Ramos (cell line): ENCODE data around the gene BABAM1.
"Not testable (repeated sequence)": the region's sequence is repeated elsewhere in the genome, so short reads cannot be mapped to it uniquely, and the experiment has no call there.

Experiments
- in situ Hi-C: fragments of 300-500 bp; cut with MboI; formaldehyde crosslinking; loops from one replicate; pipeline ENCODE4 v1.14.3; 2022; ENCODE audit warnings: low sequenced_read_pairs; ENCODE audit not compliant: unreplicated experiment

Gene BABAM1

GRCh38 chr19:17266589-17266974, 661 bp upstream of the BABAM1 start:
- in situ Hi-C loops = no loop called here

DNA sequence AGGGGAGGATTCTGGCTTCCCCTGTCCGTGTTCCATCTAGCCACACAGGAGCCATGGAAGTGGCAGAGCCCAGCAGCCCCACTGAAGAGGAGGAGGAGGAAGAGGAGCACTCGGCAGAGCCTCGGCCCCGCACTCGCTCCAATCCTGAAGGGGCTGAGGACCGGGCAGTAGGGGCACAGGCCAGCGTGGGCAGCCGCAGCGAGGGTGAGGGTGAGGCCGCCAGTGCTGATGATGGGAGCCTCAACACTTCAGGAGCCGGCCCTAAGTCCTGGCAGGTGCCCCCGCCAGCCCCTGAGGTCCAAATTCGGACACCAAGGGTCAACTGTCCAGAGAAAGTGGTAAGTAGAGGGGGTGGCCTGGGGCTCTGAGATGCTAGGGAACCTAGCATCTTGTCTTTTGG, 1.5 kb downstream of the BABAM1 start:
- in situ Hi-C loops = no loop called here

DNA sequence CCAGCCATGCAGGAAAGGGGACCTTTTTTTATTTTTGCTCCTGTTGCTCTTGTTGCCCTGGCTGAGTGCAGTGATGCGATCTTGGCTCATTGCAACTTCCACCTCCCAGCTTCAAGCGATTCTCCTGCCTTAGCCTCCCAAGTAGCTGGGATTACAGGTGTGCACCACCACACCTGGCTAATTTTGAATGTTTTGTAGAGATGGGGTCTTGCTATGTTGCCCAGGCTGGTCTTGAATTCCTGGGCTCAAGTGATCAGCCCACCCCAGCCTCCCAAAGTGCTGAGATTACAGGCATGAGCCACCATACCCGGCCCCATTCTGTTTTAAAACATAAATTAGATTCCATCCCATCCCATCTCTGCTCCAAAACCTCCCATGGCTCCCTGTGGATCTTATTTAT, 7.6 kb downstream of the BABAM1 start:
- in situ Hi-C loops = not testable (repeated sequence)

DNA sequence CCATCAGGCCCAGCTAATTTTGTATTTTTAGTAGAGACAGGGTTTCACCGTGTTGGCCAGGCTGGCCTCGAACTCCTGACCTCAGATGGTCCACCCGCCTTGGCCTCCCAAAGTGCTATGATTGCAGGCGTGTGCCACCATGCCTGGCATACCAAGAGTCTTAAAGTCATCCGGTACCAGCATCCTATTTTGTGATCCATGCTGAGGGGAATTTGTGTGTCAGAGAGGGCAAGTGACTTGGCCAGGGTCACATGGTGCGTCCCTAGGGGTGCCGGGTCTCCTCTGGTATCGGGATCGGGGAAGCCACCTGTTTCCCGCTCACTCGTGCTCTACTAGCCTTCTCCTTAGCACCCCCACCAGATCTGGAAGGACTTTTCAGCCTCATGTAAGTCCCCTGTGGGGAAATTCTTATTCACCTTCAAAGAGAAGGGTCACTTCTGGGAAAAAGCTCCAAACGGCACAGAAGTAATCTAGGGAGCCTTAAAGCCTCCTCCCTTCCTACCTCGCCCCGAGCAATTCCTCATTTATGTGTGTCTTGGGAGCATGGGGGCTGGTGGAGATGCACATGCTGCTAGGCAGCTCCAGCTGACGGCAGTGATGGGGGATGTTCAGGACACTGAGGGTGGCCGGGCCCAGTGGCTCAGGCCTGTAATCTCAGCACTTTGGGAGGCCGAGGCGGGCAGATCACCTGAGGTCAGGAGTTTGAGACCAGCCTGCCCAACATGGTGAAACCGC, 8.4 kb downstream of the BABAM1 start:
- in situ Hi-C loops = no loop called here

DNA sequence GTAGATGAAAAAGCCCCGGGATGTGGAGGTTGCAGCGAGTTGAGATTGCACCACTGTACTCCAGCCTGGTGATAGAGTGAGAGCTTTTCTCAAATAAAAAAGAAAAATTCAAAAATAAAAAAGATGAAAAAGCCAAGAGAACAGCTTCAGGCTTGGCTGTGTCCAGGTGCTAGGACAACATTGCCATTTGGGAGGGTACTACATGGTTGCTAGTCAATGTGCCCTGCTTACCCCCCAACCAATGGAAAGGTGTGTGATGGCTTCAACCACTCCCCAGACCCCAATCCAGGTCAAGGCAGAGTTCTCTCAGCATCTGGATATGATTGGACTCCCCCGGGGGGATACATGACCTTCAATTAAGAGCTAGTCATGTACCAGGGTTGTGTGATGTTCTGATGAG, 12.2 kb downstream of the BABAM1 start:
- in situ Hi-C loops = no loop called here

DNA sequence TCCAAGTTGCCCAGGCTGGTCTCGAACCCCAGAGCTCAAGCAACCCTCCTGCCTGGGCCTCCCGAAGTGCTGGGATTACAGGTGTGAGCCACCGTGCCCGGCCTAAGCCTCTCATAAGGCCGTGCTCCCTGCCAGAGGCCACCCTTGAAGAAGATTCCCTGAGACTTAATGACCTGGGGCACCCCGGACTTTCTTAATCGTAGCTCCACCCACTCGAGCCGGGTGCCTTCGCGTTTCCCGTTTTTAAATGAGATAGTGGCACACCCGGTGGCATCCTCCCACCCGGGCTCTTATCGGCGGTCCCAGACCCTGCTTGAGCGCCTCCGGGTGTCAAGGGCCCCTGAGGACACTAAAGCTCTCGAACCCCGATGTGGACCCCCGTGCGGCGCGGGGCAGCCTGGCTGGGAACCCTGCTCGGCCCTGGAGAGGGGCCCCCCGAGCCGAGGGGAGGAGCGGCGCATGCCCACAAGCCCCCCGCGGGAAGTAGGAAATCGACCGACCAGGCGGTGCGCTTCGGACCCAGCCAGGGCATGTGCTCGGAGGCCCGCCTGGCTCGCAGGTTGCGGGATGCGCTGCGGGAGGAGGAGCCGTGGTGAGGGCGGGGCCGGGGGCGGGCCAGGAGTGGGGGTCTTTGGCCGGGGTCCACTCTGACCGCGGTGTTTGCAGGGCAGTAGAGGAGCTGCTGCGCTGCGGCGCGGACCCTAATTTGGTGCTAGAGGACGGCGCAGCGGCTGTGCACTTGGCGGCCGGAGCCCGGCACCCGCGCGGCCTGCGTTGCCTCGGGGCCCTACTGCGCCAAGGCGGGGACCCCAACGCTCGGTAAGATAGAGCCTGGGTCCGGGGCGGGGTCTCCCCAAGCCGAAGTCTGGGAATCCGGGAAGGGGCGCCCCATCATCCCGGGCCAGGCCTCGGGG, 14.4 kb downstream of the BABAM1 start, which contains the start of gene ANKLE1:
Gene ANKLE1 (plus strand): TSS at position 511 of the 914 bp plus-strand sequence. CDS start 20 bp downstream, at position 531.
- in situ Hi-C loops = no loop called here

GRCh38 chr19:17282488-17283125, 15.4 kb downstream of the BABAM1 start:
- in situ Hi-C loops = no loop called here

GRCh38 chr19:17283504-17283996, 16.3 kb downstream of the BABAM1 start:
- in situ Hi-C loops = no loop called here

GRCh38 chr19:17285415-17286135, 18.3 kb downstream of the BABAM1 start:
- in situ Hi-C loops = loop anchor here (5.0 kb wide), 1 partner anchor 218 kb away; no protein-coding TSS in a partner anchor

- in situ Hi-C loops = loop anchor here (5.0 kb wide), 1 partner anchor 219 kb away; no protein-coding TSS in a partner anchor
Observed at GRCh38 chr19:17286263-17286662, 19.0 kb downstream of the BABAM1 start.

GRCh38 chr19:17286752-17287151, 19.5 kb downstream of the BABAM1 start:
- in situ Hi-C loops = loop anchor here (5.0 kb wide), 1 partner anchor 219 kb away; no protein-coding TSS in a partner anchor

GRCh38 chr19:17289489-17289888, 22.2 kb downstream of the BABAM1 start:
- in situ Hi-C loops = loop anchor here (5.0 kb wide), 1 partner anchor 222 kb away; no protein-coding TSS in a partner anchor

GRCh38 chr19:17292301-17293074, 25.2 kb downstream of the BABAM1 start:
- in situ Hi-C loops = no loop called here

GRCh38 chr19:17293605-17294004, 26.4 kb downstream of the BABAM1 start:
- in situ Hi-C loops = no loop called here

- in situ Hi-C loops = no loop called here
Observed at GRCh38 chr19:17294051-17294891, 27.0 kb downstream of the BABAM1 start.

- in situ Hi-C loops = not testable (repeated sequence)
Observed at GRCh38 chr19:17295551-17295950, 28.3 kb downstream of the BABAM1 start.

DNA sequence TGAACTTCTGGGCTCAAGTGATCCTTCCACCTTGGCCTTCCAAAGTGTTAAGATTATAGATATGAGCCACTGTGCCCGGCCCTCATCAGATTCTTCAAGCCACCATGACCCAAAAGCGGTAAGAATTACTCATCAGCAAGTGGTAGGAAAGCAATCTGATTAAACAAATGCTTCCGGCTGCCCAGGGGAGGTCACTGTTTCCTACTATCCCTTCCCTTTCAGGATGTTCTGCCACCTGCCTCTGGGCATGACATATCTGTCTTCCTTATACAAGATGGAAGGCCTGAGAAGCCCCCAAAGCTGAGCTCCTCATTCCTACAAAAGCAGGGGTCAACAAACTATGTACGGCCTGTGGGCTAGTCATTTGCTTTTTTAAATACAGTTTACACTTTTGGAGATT, 29.0 kb downstream of the BABAM1 start:
- in situ Hi-C loops = no loop called here

DNA sequence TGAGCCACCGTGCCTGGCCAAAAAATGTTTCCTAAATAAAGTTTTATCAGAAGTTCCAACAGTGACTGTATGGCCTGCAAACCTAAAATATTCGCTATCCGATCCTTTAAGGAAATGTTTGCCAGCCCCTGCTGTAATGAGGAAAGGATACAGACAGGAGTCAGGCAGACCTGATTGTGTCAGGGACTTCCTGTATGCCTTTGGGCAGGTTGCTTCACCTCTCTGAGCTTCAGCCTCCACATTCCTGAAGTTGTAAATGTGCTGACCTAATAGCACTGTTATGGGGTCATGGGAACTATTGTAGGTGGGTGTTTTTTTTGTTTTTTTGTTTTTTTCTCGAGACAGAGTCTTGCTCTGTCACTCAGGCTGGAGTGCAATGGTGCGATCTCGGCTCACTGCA, 29.7 kb downstream of the BABAM1 start:
- in situ Hi-C loops = no loop called here
